ENCODE data around the gene DGLUCY.

DGLUCY gene

DNA sequence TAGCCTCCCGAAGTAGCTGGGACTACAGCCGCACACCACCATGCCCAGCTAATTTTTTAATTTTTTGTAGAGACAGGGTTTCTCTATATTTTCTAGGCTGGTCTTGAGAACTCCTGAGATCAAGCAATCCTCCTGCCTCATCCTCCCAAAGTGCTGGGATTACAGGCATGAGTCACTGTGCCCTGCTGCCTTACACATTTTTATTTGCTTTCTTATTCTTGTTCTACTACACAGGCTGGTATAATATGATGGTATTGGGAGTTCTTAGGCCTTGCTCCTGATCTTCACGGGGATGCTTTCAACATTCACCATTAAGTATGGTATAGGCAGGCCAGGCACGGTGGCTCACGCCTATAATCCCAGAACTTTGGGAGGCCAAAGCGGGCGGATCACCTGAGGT is 21.2 kb downstream of the DGLUCY start:
- H3K27ac Mint-ChIP-seq, result no peak overlapping the region
- H3K36me3 Mint-ChIP-seq, result peaks cover 19 to 29% of the 10 kb centered on the region in 2 donors
- no peaks in the 10 kb centered on the region for H3K27me3 Mint-ChIP-seq
- no peak for ATAC-seq (replicated peaks)
- DNase-seq, result no peak
- no peaks in the 10 kb centered on the region for H3K9me3 Mint-ChIP-seq
- peaks cover 5 to 24% of the 10 kb centered on the region in 2 donors for H3K4me1 Mint-ChIP-seq
- H3K4me3 Mint-ChIP-seq, result no peak overlapping the region

DNA sequence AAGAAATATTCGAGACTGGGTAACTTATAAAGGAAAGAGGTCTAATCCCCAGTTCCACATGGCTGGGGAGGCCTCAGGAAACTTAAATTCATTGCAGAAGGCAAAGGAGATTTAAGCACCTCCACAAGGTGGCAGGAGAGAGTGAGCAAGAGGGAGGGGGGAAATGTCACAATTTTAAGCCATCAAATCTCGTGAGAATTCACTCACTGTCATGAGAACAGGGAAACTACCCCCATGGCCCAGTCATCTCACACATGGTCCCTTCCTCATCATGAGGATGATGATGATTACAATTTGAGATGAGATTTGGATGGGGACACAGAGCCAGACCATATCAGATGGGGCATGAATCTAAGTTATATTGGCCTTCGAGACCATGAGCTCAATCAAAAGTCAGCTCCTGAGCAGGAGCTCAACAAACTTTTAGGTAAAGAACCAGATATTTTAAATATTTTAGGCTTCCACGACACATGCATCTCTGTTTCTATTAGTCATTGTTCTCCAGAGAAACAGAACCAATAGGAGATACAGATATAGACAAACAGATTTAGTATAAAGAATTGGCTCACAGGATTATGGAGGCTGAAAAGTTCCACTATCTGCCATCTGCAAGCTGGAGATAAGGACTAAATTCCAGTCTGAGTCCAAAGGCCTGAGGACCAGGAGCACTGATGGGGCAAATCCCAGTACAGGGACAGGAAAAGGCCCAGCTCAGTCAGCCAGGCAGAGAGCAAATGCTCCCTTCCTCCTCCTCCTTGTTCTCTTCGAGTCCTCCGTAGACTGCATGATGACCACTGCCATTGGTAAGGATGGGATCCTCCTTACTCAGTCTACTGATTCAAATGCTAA is 24.9 kb downstream of the DGLUCY start:
- Mint-ChIP-seq H3K36me3 (peaks cover 26 to 34% of the 10 kb centered on the region in 2 donors), H3K27me3 (no peaks in the 10 kb centered on the region), H3K4me1 (peaks cover 20 to 61% of the 10 kb centered on the region in 2 donors), H3K9me3 (no peaks in the 10 kb centered on the region), H3K27ac (peak overlapping the region; percentile 65), H3K4me3 (no peak overlapping the region)
- peak; percentile 6 for DNase-seq
- ATAC-seq (replicated peaks), result no peak

DNA sequence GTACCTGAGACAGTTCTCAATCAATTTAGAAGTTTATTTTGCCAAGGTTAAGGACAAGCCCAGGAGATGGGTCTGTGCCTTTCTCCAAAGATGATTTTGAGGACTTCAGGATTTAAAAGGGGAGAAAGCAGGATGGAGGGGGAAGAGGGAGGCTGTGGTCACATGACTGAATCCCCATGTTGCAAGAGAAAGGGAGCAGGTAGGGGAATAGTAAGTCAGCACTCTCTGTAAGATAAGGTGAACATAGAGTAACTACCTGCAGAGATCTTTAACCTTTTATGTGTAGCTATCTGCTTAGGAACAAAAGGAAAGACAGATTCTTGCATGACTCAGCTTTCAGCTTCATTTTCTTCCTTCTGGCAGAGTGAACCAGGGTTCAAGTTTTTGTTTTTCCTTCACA is 25.9 kb downstream of the DGLUCY start:
- Mint-ChIP-seq H3K36me3 (peaks cover 30 to 40% of the 10 kb centered on the region in 2 donors), H3K27me3 (no peaks in the 10 kb centered on the region), H3K4me3 (no peak overlapping the region), H3K9me3 (no peaks in the 10 kb centered on the region), H3K4me1 (peaks cover 24 to 71% of the 10 kb centered on the region in 2 donors), H3K27ac (no peak overlapping the region)
- DNase-seq (no peak), ATAC-seq (replicated peaks) (no peak)

DNA sequence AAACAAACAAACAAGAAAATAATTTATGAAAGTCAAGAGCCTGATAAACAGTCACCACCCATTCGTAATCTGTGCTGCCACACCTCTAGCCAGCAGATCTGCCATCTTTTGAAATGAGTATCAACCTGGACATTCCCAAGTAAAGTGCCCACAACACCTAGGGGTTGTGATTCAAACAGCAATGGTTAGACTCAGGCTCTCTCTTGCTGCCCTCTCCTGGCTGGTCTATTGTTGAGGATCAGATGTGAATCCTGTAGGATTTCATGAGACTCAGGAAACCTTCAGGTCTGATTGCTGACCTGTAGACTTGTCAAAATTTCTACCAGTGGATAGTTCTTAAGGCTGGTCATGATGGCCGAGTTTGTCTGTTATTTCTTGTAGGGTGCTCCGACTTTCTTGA is 26.8 kb downstream of the DGLUCY start:
- no peak for DNase-seq
- H3K9me3 Mint-ChIP-seq, result no peaks in the 10 kb centered on the region
- H3K4me3 Mint-ChIP-seq, result no peak overlapping the region
- no peaks in the 10 kb centered on the region for H3K27me3 Mint-ChIP-seq
- no peak for ATAC-seq (replicated peaks)
- no peak overlapping the region for H3K27ac Mint-ChIP-seq
- H3K4me1 Mint-ChIP-seq, result peaks cover 24 to 67% of the 10 kb centered on the region in 2 donors
- H3K36me3 Mint-ChIP-seq, result peaks cover 31 to 40% of the 10 kb centered on the region in 2 donors

DNA sequence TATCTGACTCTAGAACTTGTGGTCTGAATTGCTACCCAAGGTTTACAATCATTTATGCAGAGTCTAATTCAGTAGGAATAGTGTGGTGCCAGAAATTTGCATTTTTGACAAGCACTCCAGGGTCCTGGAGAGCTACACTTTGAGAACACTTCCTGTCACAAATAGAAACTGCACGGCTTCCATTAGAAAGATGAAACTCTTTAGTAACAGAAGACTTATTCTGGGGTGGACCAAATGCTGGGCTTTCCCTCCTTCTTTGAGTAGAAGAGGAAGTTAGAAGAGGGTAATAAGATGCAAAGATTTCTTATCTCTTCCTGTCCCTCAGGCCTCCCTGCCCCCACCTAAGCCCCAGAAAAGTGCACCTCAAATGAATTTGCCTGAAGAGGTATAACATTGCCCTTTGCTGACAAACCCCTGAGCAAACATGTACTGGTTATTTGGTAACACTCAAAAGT is 28.4 kb downstream of the DGLUCY start:
- peak overlapping the region in 1 of 2 donors; percentile 44 for H3K4me3 Mint-ChIP-seq
- no peaks in the 10 kb centered on the region for H3K9me3 Mint-ChIP-seq
- ATAC-seq (replicated peaks) (peak; percentile 95 to 96), DNase-seq (peak; percentile 35)
- peaks cover 36 to 53% of the 10 kb centered on the region in 2 donors for H3K36me3 Mint-ChIP-seq
- H3K4me1 Mint-ChIP-seq, result peaks cover 26 to 67% of the 10 kb centered on the region in 2 donors
- H3K27ac Mint-ChIP-seq, result peak overlapping the region; percentile 74
- H3K27me3 Mint-ChIP-seq, result no peaks in the 10 kb centered on the region

DNA sequence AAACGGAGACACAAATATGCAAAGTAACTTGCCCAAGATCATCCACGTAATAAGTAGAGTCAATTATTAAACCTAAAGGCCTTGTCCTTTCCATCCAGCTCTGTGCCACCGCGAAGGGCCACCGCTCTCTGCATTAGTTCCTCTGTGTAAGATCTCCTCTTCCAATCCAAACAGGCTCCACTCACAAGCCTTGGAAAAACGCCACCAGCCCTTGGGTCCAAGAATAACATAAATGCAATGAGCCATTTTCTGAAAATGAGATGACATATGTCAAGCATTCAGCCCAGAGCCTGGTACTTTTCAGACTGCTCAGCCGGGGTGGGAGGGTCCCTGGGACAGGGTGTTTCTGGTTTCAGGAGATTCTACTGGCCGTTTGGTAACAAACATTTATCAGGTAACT is 30.0 kb downstream of the DGLUCY start:
- Mint-ChIP-seq H3K4me3 (no peak overlapping the region), H3K36me3 (peaks cover 43 to 56% of the 10 kb centered on the region in 2 donors), H3K27ac (no peak overlapping the region), H3K4me1 (peaks cover 26 to 59% of the 10 kb centered on the region in 2 donors), H3K27me3 (no peaks in the 10 kb centered on the region), H3K9me3 (no peaks in the 10 kb centered on the region)
- ATAC-seq (replicated peaks) (no peak), DNase-seq (no peak)

DNA sequence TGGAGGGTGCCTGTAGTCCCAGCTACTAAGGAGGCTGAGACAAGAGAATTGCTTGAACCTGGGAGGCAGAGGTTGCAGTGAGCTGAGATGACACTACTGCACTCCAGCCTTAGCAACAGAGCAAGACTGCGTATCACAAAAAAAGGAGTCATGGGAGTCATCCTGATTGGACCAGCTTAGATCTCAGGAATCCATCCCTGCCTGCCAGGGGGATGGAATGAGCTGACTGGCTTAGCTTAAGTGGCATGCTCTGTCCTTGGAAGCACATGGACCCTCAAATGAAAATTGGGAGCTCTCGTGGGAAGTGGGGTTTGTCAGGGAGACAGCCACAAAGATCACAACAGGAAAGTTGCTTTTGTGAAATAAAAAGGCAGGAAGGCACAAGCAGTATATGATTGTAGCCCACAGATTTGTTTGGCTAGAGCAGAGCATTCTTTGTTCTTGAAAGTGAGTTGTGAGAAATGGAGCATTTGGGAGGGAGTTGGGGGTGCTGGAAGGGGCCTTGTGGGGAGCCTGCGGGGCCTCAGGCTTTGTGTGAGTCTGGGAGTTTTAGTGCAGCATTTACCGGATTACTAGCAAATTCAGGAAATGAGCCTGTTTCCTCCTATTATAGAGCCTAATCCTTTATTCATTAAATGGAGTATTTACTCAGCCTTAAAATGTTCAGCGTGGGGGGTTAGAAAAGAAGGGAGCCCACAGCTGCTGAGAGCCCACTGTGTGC is 30.7 kb downstream of the DGLUCY start:
- Mint-ChIP-seq H3K9me3 (no peaks in the 10 kb centered on the region), H3K4me1 (peaks cover 22 to 52% of the 10 kb centered on the region in 2 donors), H3K27me3 (no peaks in the 10 kb centered on the region), H3K4me3 (no peak overlapping the region), H3K36me3 (peaks cover 44 to 59% of the 10 kb centered on the region in 2 donors), H3K27ac (no peak overlapping the region)
- ATAC-seq (replicated peaks), result no peak
- DNase-seq, result no peak

DNA sequence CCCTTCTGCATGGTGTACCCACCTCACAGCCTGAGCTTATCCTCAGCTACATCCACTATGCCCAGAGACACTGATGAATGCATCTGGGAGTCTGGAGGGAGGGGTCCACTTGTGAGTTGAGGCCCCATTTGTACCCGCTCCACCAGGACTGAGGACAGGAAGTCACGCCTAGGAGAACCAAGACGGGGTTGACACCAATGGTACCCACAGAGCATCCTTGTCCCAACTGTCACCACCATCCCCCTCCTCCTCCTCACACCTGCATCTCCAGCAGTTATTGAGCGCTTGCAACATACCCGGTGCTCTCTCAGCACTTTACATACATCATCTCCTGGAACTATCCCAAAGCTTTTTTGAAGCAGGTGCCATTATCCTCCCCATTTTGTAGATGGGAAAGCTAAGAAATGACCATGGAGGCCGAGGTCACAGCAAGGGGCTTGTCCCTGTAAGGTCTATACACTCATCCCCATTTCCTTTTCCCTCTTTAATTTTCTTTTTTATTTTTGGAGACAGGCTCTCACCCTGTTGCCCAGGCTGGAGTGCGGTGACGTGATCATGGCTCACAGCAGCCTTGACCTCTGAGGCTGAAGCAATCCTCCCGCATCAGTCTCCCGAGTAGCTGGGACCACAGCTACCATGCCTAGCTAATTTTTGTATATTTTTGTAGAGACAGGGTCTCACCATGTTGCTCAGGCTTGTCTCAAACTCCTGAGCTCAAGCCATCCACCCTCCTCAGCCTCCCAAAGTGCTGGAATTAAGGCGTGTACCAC is 31.7 kb downstream of the DGLUCY start:
- H3K27ac Mint-ChIP-seq, result no peak overlapping the region
- H3K9me3 Mint-ChIP-seq, result no peaks in the 10 kb centered on the region
- peaks cover 20 to 42% of the 10 kb centered on the region in 2 donors for H3K4me1 Mint-ChIP-seq
- DNase-seq, result no peak
- no peak overlapping the region for H3K4me3 Mint-ChIP-seq
- no peaks in the 10 kb centered on the region for H3K27me3 Mint-ChIP-seq
- ATAC-seq (replicated peaks), result no peak
- peaks cover 42 to 52% of the 10 kb centered on the region in 2 donors for H3K36me3 Mint-ChIP-seq

DNA sequence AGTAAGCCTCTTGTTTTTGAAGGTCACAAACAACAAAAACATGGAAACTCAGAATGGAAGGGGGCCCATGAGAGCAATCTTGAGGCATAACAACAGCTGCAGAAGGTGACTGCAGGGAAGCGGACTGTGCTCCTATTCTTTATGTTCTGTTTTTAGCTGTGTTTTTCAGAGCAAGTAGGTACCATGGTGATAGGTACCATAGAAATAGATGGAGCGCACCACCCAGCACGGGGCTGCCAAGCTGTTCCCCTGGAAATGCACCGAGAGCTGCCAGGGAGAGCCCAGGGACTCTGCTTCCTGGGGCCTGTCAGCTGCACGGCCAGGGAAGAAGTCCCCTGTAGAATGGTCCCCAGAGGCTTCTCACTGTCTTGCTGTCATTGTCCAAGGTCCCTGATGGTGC is 32.8 kb downstream of the DGLUCY start:
- H3K4me3 Mint-ChIP-seq, result no peak overlapping the region
- ATAC-seq (replicated peaks), result no peak

DNA sequence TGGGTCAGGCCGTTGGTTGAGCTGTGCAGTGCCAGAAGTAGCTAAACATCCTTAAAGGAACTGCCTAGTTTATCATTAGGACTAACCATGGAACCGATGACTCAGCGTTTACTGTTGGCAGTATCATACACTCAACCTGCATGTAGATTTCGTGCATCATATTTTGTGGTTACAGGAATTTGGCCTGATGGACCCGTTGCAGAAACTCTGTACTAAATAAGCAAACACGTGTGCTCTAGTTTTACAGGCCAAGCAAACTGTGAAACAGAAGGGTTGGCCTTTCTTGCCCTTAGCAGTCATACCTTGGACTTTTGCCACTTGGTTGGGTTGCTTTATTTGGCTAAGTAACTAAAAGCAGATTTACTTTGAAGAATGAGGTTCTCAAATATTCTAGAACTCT is 35.6 kb downstream of the DGLUCY start:
- peaks cover 5% of the 10 kb centered on the region in 2 donors for H3K4me1 Mint-ChIP-seq
- ATAC-seq (replicated peaks) (no peak), DNase-seq (no peak)
- H3K4me3 Mint-ChIP-seq, result no peak overlapping the region
- H3K27me3 Mint-ChIP-seq, result no peaks in the 10 kb centered on the region
- H3K36me3 Mint-ChIP-seq, result peaks cover 37 to 42% of the 10 kb centered on the region in 2 donors
- no peak overlapping the region for H3K27ac Mint-ChIP-seq
- H3K9me3 Mint-ChIP-seq, result peaks cover 0 to 1% of the 10 kb centered on the region in 2 donors

More for the DNA sequence above, 32.8 kb downstream of the DGLUCY start:
- peaks cover 46 to 52% of the 10 kb centered on the region in 2 donors for H3K36me3 Mint-ChIP-seq
- no peaks in the 10 kb centered on the region for H3K27me3 Mint-ChIP-seq
- H3K9me3 Mint-ChIP-seq, result peaks cover 0 to 1% of the 10 kb centered on the region in 2 donors
- no peak for DNase-seq
- no peak overlapping the region for H3K27ac Mint-ChIP-seq
- peaks cover 18 to 31% of the 10 kb centered on the region in 2 donors for H3K4me1 Mint-ChIP-seq

DNA sequence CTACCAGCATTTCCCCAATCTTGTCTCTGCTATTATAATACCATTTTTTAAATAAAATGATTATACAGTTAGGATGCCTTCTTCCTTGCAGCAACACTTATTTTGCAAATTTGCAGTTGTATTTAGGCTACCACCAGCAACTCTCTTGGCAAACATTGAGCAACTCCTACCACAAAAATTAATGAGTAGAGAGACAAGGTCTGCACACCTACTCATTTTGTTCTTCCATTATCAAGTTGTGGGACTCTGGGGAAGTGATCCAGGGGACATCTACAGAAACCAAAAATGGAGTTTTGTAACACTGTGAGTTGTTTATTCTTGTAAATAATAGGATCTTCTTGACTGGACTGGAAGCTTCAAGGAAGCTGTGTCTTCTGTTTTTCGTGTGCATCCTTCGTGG is 38.6 kb downstream of the DGLUCY start:
- ATAC-seq (replicated peaks), result no peak
- H3K4me3 Mint-ChIP-seq, result no peak overlapping the region
- no peaks in the 10 kb centered on the region for H3K27me3 Mint-ChIP-seq

DNA sequence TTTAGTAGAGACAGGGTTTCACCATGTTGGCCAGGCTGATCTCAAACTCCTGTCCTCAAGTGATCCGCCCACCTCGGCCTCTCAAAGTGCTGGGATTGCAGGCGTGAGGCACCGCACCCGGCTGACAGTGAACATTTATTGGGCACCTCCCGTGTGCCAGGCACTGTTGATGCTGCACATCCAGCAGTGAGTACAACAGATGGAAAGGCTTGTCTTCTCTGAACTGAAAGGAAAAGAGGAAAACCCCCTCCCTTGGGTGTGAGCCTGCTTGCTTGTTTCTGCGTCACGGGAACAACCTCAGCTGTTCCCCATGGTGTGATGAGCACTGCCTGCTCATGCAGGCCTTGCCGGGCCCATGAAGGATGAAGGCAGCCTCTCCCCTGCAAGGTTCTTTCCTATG is 39.5 kb downstream of the DGLUCY start:
- ATAC-seq (replicated peaks) (no peak), DNase-seq (no peak)
- Mint-ChIP-seq H3K27me3 (no peaks in the 10 kb centered on the region), H3K27ac (no peak overlapping the region), H3K4me3 (no peak overlapping the region), H3K4me1 (peaks cover 12 to 13% of the 10 kb centered on the region in 2 donors), H3K36me3 (peaks cover 27 to 52% of the 10 kb centered on the region in 2 donors), H3K9me3 (peaks cover 0 to 1% of the 10 kb centered on the region in 2 donors)

More for the DNA sequence above, 38.6 kb downstream of the DGLUCY start:
- Mint-ChIP-seq H3K27ac (no peak overlapping the region), H3K4me1 (peaks cover 12 to 13% of the 10 kb centered on the region in 2 donors), H3K36me3 (peaks cover 27 to 43% of the 10 kb centered on the region in 2 donors), H3K9me3 (peaks cover 0 to 1% of the 10 kb centered on the region in 2 donors)
- DNase-seq, result no peak

DNA sequence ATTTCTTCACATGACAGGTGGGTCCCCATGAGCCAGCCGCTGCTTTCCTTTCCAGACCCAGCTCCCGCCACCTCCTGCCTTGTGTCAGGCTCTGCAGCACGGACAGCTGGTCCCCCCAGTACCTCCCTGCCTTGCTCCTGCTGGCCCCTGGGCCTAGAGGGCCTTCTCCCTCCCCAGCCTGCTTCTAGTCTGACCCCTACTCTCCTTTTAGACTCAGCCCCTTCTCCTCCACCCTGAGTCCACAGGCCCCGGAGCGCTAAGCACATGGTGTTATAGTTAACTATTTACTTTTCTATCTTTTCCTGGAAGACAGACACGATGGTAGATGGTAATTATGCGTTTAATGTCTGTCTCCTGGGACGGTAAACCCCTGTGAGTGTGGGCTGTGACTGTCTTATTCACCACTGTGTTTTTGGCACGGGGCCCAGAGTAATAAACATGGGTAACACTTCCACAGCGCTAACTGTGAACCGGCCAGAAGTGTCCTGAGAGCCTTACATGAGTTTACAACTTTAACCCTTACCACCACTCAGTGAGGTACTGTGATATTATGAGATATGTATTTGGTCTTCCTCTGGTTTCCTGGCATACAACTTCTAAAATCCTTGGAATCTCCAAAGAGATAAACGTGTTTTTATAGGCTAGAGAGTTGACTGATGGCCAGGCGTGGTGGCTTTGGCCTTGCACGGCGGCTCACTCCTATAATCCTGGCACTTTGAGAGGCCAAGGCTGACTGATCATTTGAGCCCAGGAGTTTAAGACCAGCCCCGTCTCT is 41.2 kb downstream of the DGLUCY start:
- DNase-seq, result peak; percentile 15
- peaks cover 13 to 15% of the 10 kb centered on the region in 2 donors for H3K4me1 Mint-ChIP-seq
- H3K36me3 Mint-ChIP-seq, result peaks cover 26 to 52% of the 10 kb centered on the region in 2 donors
- H3K9me3 Mint-ChIP-seq, result peaks cover 0 to 1% of the 10 kb centered on the region in 2 donors
- peak overlapping the region in 1 of 2 donors; percentile 44 for H3K4me3 Mint-ChIP-seq
- peak; percentile 94 to 97 for ATAC-seq (replicated peaks)
- H3K27ac Mint-ChIP-seq, result peak overlapping the region; percentile 75
- no peaks in the 10 kb centered on the region for H3K27me3 Mint-ChIP-seq

Measured in stimulated activated naive B cell treated with anti-CD40 and anti-IgM and Interleukin-4, amounts not matched to agents 10 μg/mL and 1 μg/mL and 100 μg/mL, for 72 hours (primary cell).